HG03159 (cell line): Measurements from ENCODE around the gene ORAI1.
"Not testable (repeated sequence)": the region's sequence is repeated elsewhere in the genome, so short reads cannot be mapped to it uniquely, and the experiment has no call there.

Experiments
- ATAC-seq: cut with Tn5 transposase; IDR thresholded peaks from one replicate; pipeline ENCODE4 v1.9.1; 2021; ENCODE audit warnings: mild to moderate bottlenecking, moderate library complexity; ENCODE audit not compliant: unreplicated experiment

ORAI1 gene

GRCh38 chr12:121626087-121626852 is at the start of gene ORAI1:
TSS of gene ORAI1 (plus strand) at chr12:121626530.
- peak; percentile 70 for ATAC-seq

- no peak for ATAC-seq
These were observed 49.4 kb upstream of the ORAI1 start for GRCh38 chr12:121576851-121577391.

GRCh38 chr12:121577443-121578180 is 48.7 kb upstream of the ORAI1 start:
- no peak for ATAC-seq

GRCh38 chr12:121578230-121579189 is 47.8 kb upstream of the ORAI1 start:
- ATAC-seq: no peak

GRCh38 chr12:121579190-121579791 is 47.0 kb upstream of the ORAI1 start:
- no peak for ATAC-seq

- no peak for ATAC-seq
These were observed 46.1 kb upstream of the ORAI1 start for GRCh38 chr12:121579981-121580868.

GRCh38 chr12:121580959-121581685 is 45.2 kb upstream of the ORAI1 start, which contains the start of gene KDM2B:
TSS of gene KDM2B (minus strand) at chr12:121581023. CDS start at chr12:121580911, 112 bp downstream.
- no peak for ATAC-seq

GRCh38 chr12:121581686-121582429 is 44.5 kb upstream of the ORAI1 start:
- ATAC-seq: no peak

GRCh38 chr12:121582583-121583333 is 43.6 kb upstream of the ORAI1 start:
- no peak for ATAC-seq

GRCh38 chr12:121583334-121583661 is 43.0 kb upstream of the ORAI1 start:
- ATAC-seq: not testable (repeated sequence)

- ATAC-seq: not testable (repeated sequence)
These were observed 41.4 kb upstream of the ORAI1 start for GRCh38 chr12:121584885-121585284.

- peak; percentile 65 for ATAC-seq
These were observed 35.7 kb upstream of the ORAI1 start for GRCh38 chr12:121590476-121591143.

- ATAC-seq: no peak
These were observed 34.0 kb upstream of the ORAI1 start for GRCh38 chr12:121592320-121592719.

- ATAC-seq: no peak
These were observed 30.8 kb upstream of the ORAI1 start for GRCh38 chr12:121595520-121595919.

- no peak for ATAC-seq
These were observed 29.8 kb upstream of the ORAI1 start for GRCh38 chr12:121596526-121596925.

- ATAC-seq: no peak
These were observed 25.5 kb upstream of the ORAI1 start for GRCh38 chr12:121600702-121601336.
